ENCODE data around the gene TBL1XR1.

DNA sequence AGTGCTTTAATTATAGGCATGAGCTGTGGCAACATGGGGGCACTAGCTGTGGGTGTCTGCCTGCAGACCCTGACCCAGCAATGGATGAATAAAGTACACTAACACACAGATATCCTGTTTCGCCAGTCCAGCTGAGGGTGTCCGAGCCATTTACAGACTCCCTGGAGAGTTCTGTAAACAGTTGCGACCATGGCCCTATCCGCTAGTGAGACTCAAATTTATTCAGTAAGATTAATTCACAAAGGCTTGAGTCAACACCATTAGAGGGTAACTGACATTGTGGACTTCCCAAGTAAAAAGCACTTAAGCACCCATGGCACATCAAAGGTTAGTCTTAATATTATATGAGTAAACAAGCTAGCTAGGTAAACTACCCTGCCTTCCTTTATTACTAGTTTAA lies 161.6 kb downstream of the TBL1XR1 start:
- TF ChIP-seq EZH2 (IDR thresholded peaks at IDR 0.05; ENCODE audit: borderline replicate concordance, low read length), result no peak
- TF ChIP-seq, protein P1, sequence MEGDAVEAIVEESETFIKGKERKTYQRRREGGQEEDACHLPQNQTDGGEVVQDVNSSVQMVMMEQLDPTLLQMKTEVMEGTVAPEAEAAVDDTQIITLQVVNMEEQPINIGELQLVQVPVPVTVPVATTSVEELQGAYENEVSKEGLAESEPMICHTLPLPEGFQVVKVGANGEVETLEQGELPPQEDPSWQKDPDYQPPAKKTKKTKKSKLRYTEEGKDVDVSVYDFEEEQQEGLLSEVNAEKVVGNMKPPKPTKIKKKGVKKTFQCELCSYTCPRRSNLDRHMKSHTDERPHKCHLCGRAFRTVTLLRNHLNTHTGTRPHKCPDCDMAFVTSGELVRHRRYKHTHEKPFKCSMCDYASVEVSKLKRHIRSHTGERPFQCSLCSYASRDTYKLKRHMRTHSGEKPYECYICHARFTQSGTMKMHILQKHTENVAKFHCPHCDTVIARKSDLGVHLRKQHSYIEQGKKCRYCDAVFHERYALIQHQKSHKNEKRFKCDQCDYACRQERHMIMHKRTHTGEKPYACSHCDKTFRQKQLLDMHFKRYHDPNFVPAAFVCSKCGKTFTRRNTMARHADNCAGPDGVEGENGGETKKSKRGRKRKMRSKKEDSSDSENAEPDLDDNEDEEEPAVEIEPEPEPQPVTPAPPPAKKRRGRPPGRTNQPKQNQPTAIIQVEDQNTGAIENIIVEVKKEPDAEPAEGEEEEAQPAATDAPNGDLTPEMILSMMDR (IDR thresholded peaks at IDR 0.05; ENCODE audit: low read length), result no peak

All from OCI-LY1 (cell line).